ENCODE data around the gene PLAC1. TPM values are rescaled to one million over a fixed set of nuclear protein-coding genes. Genes with fewer than 3 reads are reported as not detected.

PLAC1 gene
- total and polyA plus RNA-seq, 7 donors: 0.06 to 1.4 TPM; not detected in 5

GRCh38 chrX:134624046-134624430 lies 34.2 kb downstream of the PLAC1 start:
- Histone ChIP-seq H3K4me1 (no peaks in the 10 kb centered on the region), H3K4me3 (no peak overlapping the region), H3K9me3 (no peaks in the 10 kb centered on the region), H3K27me3 (no peaks in the 10 kb centered on the region), H3K36me3 (no peaks in the 10 kb centered on the region), H3K27ac (no peak overlapping the region)
- DNase-seq: no peak
- 58 to 85% methylated on average over 3 of the region's 3 CpGs for WGBS, 2 donors
- intact Hi-C loops (cut with DNase I): no loop called here
- no peak for TF ChIP-seq EP300 (IDR thresholded peaks at IDR 0.05)
- TF ChIP-seq POLR2AphosphoS5 (IDR thresholded peaks at IDR 0.05): no peak
- TF ChIP-seq POLR2A (IDR thresholded peaks at IDR 0.05): no peak
- TF ChIP-seq CTCF (IDR thresholded peaks at IDR 0.05): no peak

- TF ChIP-seq CTCF (IDR thresholded peaks at IDR 0.05) (no peak), POLR2A (IDR thresholded peaks at IDR 0.05) (no peak), EP300 (IDR thresholded peaks at IDR 0.05) (no peak), POLR2AphosphoS5 (IDR thresholded peaks at IDR 0.05) (no peak)
- Histone ChIP-seq H3K27me3 (no peaks in the 10 kb centered on the region), H3K4me3 (no peak overlapping the region), H3K9me3 (no peaks in the 10 kb centered on the region), H3K27ac (no peak overlapping the region), H3K4me1 (no peaks in the 10 kb centered on the region), H3K36me3 (no peaks in the 10 kb centered on the region)
- WGBS, 2 donors: 67 to 68% methylated on average over 10 of the region's 10 CpGs
- DNase-seq: no peak
- intact Hi-C loops (cut with DNase I): no loop called here
Observed at GRCh38 chrX:134623293-134624045, 34.8 kb downstream of the PLAC1 start.

GRCh38 chrX:134622813-134623185 lies 35.5 kb downstream of the PLAC1 start:
- no peak for TF ChIP-seq CTCF (IDR thresholded peaks at IDR 0.05)
- TF ChIP-seq EP300 (IDR thresholded peaks at IDR 0.05): no peak
- TF ChIP-seq POLR2A (IDR thresholded peaks at IDR 0.05): no peak

GRCh38 chrX:134622056-134622812 lies 36.0 kb downstream of the PLAC1 start:
- Histone ChIP-seq H3K36me3 (no peaks in the 10 kb centered on the region), H3K4me3 (no peak overlapping the region), H3K4me1 (no peaks in the 10 kb centered on the region), H3K27me3 (no peaks in the 10 kb centered on the region), H3K9me3 (no peaks in the 10 kb centered on the region), H3K27ac (no peak overlapping the region)
- WGBS, 2 donors: 36 to 60% methylated on average over 6 of the region's 6 CpGs
- no peak for DNase-seq
- intact Hi-C loops (cut with DNase I): no loop called here
- TF ChIP-seq POLR2AphosphoS5 (IDR thresholded peaks at IDR 0.05) (no peak), CTCF (IDR thresholded peaks at IDR 0.05) (no peak), EP300 (IDR thresholded peaks at IDR 0.05) (no peak), POLR2A (IDR thresholded peaks at IDR 0.05) (no peak)

More at GRCh38 chrX:134622813-134623185, 35.5 kb downstream of the PLAC1 start:
- Histone ChIP-seq H3K9me3 (no peaks in the 10 kb centered on the region), H3K4me1 (no peaks in the 10 kb centered on the region), H3K27ac (no peak overlapping the region), H3K4me3 (no peak overlapping the region), H3K27me3 (no peaks in the 10 kb centered on the region), H3K36me3 (no peaks in the 10 kb centered on the region)
- intact Hi-C loops (cut with DNase I): no loop called here
- no peak for DNase-seq
- 81 to 83% methylated on average over 2 of the region's 2 CpGs for WGBS, 2 donors
